Neural crest cell (in vitro differentiated cells): ENCODE results near the gene MEG3. TPM values are rescaled to one million over a fixed set of nuclear protein-coding genes. Genes with fewer than 3 reads are reported as not detected.

Experiments
- DNase-seq: peaks from one replicate; pipeline ENCODE4 v3.0.0; 2021; ENCODE audit warnings: low read depth, mixed read lengths, low spot score
- H3K27ac Mint-ChIP-seq: one replicate; pipeline ENCODE4 v1.8.0; 2021; ENCODE audit warnings: mild to moderate bottlenecking, mixed read lengths; ENCODE audit not compliant: unreplicated experiment
- H3K27me3 Mint-ChIP-seq: 2 replicates; pipeline ENCODE4 v1.8.0; 2021; ENCODE audit warnings: low read depth, mild to moderate bottlenecking, mixed read lengths
- H3K36me3 Mint-ChIP-seq: 2 replicates; pipeline ENCODE4 v1.8.0; 2021; ENCODE audit warnings: low read depth, mild to moderate bottlenecking, mixed read lengths
- H3K4me1 Mint-ChIP-seq: 2 replicates; pipeline ENCODE4 v1.8.0; 2021; ENCODE audit warnings: mixed read lengths
- H3K4me3 Mint-ChIP-seq: one replicate; pipeline ENCODE4 v1.8.0; 2021; ENCODE audit warnings: mild to moderate bottlenecking, mixed read lengths
- H3K9me3 Mint-ChIP-seq: 2 replicates; pipeline ENCODE4 v1.8.0; 2021; ENCODE audit warnings: mixed read lengths
- total RNA-seq: library from RNA; stranded (reverse); gene quantifications from 2 replicates; pipeline ENCODE4 v1.2.1, GENCODE V29; 2021
- TF ChIP-seq, protein P1 (sequence below): fragments of 200-600 bp; sonication (generic); conservative IDR thresholded peaks from 2 replicates; pipeline ENCODE4 v1.5.0; 2021; ENCODE audit warnings: antibody characterized with exemption, mild to moderate bottlenecking

MEG3 gene
- total RNA-seq, 1 donor from 2014 or later: 1.0 TPM

DNA sequence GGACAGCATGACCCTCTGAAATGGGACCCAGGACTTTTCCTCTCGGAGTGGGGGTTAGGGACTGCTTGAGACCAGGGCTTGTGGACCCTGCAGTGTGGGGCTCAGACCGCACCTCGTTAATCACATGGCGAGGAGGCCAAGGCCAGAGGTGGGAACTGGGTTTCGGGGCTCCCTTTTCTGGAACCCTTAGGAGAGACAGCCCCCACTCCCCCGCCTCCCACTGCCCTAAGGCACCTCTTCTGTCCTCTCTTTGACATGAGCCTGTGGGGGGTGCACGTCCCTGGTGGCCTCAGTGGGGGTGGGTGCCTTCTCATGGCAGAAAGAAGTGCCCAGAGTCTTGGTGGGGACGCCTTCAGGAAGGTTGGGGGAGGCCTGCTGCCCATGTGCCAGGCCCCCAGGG lies 53.3 kb downstream of the MEG3 start:
- Mint-ChIP-seq H3K9me3 (peaks cover 5% of the 10 kb centered on the region), H3K4me1 (no peaks in the 10 kb centered on the region), H3K27me3 (no peaks in the 10 kb centered on the region), H3K36me3 (peaks cover 3% of the 10 kb centered on the region), H3K4me3 (no peak overlapping the region), H3K27ac (no peak overlapping the region)
- DNase-seq: no peak
- TF ChIP-seq, protein P1, sequence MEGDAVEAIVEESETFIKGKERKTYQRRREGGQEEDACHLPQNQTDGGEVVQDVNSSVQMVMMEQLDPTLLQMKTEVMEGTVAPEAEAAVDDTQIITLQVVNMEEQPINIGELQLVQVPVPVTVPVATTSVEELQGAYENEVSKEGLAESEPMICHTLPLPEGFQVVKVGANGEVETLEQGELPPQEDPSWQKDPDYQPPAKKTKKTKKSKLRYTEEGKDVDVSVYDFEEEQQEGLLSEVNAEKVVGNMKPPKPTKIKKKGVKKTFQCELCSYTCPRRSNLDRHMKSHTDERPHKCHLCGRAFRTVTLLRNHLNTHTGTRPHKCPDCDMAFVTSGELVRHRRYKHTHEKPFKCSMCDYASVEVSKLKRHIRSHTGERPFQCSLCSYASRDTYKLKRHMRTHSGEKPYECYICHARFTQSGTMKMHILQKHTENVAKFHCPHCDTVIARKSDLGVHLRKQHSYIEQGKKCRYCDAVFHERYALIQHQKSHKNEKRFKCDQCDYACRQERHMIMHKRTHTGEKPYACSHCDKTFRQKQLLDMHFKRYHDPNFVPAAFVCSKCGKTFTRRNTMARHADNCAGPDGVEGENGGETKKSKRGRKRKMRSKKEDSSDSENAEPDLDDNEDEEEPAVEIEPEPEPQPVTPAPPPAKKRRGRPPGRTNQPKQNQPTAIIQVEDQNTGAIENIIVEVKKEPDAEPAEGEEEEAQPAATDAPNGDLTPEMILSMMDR: no peak

DNA sequence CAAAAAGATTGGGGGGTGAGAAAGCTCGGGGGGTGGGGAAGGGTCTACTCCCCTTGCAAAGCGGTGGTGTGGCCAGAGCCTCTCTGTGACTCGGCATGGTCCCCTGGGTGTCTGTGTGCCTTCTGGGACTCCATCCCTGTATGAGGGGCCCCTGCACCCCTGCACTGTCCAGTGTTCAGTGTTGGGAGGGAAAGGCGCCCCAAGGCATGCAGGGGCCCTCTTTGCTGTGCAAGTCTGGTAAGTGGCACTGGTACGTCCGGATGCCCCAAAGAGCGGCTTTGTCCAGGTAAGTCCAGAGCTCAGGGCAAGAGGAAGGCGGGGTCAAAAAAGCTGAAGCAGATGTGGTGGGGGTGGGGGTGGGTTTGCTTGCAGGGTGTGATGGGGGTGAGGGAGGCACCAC lies 53.9 kb downstream of the MEG3 start:
- TF ChIP-seq, protein P1: no peak
- Mint-ChIP-seq H3K36me3 (peaks cover 3% of the 10 kb centered on the region), H3K4me3 (no peak overlapping the region), H3K27ac (no peak overlapping the region), H3K9me3 (peaks cover 7% of the 10 kb centered on the region), H3K4me1 (no peaks in the 10 kb centered on the region), H3K27me3 (no peaks in the 10 kb centered on the region)
- no peak for DNase-seq

DNA sequence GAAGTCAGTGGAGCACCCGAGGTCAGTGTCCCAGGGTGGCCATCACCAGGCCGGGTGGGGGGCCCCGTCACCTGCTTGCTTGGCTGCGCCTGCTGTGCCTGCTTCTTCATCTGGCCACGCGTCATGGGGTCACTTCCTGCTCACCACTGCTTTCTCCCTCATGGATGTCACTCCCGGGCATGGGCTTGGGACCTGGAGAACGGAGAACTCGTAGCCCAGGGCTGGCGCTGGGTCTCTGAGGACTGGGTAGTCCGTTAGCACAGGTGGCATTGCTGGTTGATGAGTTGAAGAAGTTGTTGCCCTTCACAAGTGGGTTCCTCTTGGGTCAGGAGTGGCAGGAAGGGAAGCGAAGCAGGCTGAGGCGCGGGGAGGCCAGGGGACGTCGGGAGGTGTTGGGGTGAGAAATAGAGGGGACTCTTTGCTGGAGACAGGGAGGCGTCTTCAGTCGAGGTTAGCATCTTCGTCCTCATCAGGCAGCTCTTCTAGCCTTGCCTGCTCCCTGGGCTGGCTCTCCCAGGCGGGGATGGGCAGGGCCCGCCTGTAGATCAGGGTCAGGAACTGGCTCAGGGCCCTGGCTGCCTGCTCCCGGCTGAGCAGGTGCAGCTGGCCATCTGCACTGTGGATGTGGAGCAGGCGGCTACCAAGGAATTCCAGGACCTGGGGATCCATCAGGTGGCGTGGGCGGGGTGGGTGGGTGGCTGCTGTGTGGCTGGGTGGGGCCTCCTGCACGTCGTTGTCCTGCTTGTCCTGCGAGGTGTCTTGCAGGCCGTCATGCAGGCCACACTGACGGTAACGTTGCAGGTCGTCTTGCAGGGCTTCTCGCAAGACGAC lies 54.6 kb downstream of the MEG3 start:
- peak overlapping the region; percentile 52 for H3K27ac Mint-ChIP-seq

DNA sequence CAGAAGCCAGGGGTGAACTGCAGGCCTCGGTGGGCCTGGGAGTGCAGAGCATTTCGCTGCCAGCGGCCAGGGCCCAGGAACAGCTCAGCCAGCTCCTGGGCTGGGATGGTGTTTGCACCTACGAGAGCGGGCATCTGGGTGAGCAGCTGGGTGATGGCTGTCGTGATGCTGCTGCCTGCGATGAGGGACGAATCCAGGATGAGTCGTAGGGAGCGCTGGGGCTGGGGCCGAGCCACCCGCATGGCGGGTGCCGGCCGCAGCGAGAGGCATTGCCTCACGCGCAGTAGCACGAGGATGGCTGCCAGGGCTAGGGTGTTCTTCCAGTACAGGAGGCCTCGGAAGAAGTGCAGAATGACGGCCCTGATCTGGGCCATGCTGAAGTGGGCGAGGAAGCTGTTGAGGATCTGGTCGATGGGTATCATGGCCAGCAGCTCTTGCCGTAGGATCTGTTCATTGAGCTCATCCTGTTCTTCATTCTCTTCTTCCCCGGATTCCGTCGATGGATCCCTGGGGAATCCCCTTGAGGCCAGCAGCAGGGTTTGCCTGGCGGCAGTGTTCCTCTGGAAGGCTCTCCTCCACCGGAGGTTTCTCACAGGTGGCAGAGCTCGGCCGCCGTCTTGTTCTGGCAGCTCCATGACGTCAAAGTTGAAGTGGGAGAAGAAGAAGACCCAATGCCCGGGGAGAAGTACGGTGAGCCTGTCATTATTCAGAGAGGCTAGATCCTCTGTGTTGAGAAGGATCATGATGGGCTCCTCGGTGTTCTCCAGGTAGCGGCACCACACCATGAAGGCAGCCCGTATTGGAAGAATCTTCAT lies 55.5 kb downstream of the MEG3 start:
- Mint-ChIP-seq H3K4me1 (no peaks in the 10 kb centered on the region), H3K27ac (no peak overlapping the region), H3K27me3 (no peaks in the 10 kb centered on the region), H3K9me3 (peaks cover 10% of the 10 kb centered on the region), H3K36me3 (peaks cover 3% of the 10 kb centered on the region), H3K4me3 (no peak overlapping the region)
- TF ChIP-seq, protein P1: no peak
- no peak for DNase-seq

More for the DNA sequence above, 54.6 kb downstream of the MEG3 start:
- no peaks in the 10 kb centered on the region for H3K27me3 Mint-ChIP-seq
- H3K9me3 Mint-ChIP-seq: peaks cover 8% of the 10 kb centered on the region
- DNase-seq: no peak
- TF ChIP-seq, protein P1: no peak
- no peak overlapping the region for H3K4me3 Mint-ChIP-seq
- no peaks in the 10 kb centered on the region for H3K4me1 Mint-ChIP-seq
- peaks cover 3% of the 10 kb centered on the region for H3K36me3 Mint-ChIP-seq

DNA sequence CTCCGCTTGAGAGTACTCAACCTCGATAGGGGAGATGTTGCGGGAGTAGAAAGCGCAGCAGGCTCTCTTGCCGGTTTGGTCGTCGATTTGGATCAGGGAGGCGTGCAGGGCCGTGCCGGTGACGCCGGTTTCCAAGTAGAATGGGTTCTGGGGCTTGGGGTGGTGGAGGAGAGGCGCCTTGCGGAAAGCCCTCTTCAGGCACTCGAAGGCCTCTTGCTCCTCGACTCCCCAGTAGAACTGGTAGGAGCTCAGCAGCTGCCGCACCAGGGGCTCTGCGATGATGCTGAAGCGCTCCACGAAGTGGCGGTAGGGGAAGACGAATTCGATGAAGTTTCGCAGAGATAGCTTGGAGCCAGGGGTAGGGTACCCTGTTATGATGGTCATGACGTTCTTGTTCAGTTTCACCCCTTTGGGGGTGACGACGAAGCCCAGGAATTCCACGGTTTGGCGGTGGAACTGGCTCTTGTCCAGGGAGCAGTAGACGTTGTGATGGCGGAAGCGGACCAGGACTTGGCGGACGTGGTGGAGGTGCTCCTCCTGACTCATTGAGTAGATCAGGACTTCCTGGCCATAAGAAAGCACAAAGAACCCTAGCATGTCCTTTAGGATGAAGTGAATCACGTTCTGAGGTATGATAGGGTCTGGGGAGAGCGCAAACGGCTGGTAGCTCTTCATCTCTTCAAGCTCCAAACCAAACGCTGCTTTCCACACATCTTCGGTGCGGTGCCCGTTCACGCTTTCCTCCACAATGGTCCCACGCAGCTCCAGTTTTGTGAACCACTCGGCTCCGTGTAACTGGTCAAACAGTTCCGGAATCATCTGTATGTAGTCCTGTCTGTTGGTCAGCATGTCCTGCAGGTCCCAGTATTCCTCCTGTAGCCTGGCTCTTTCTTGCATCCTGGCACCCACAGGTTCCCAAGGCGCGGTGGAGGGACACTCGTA lies 56.4 kb downstream of the MEG3 start:
- Mint-ChIP-seq H3K9me3 (peaks cover 10% of the 10 kb centered on the region), H3K4me1 (no peaks in the 10 kb centered on the region)
- TF ChIP-seq, protein P1: no peak

More for the DNA sequence above, 56.4 kb downstream of the MEG3 start:
- DNase-seq: no peak
- peaks cover 3% of the 10 kb centered on the region for H3K36me3 Mint-ChIP-seq
- no peak overlapping the region for H3K4me3 Mint-ChIP-seq
- H3K27ac Mint-ChIP-seq: no peak overlapping the region
- no peaks in the 10 kb centered on the region for H3K27me3 Mint-ChIP-seq
